PC-3 (cell line): ENCODE measurements around the gene DYNC1LI2. TPM values are rescaled to one million over a fixed set of nuclear protein-coding genes. Genes with fewer than 3 reads are reported as not detected.

Experiments
- ATAC-seq: fragments of 200-7000 bp; cut with Tn5 transposase; 2 replicates; pipeline ENCODE4 v1.9.1; 2020; ENCODE audit warnings: mild to moderate bottlenecking, moderate library complexity
- BruUV-seq: library from RNA; stranded (reverse); fragments of 400-500 nt; replicated peaks from 2 replicates; lab custom pipeline; 2021; lab: Mats Ljungman, UMichigan
- CTCF ChIA-PET: fragments of 300-600 bp; sonication (Branson Sonifier 250); formaldehyde crosslinking; loops from one replicate; lab custom pipeline; 2022; ENCODE audit warnings: antibody characterized with exemption; lab: Charles Lee
- POLR2A ChIA-PET: fragments of 300-600 bp; sonication (Branson Sonifier 250); formaldehyde crosslinking; loops from one replicate; lab custom pipeline; 2022; ENCODE audit warnings: antibody characterized with exemption; ENCODE audit not compliant: unreplicated experiment; lab: Charles Lee
- DNase-seq: peaks from one replicate; pipeline ENCODE4 v3.0.0-alpha.2; 2015
- H2AFZ ChIP-seq: fragments of 300-600 bp; sonication (generic); 2 replicates; pipeline ENCODE4 v1.6.0; 2016; ENCODE audit warnings: antibody characterized with exemption, low read length
- H3F3A ChIP-seq: fragments of 300-600 bp; sonication (generic); one replicate; pipeline ENCODE4 v1.6.0; 2017; ENCODE audit warnings: antibody characterized with exemption, low read length, control low read depth, mild to moderate bottlenecking; ENCODE audit not compliant: unreplicated experiment
- H3K27ac ChIP-seq: fragments of 300-600 bp; sonication (generic); 2 replicates; pipeline ENCODE4 v1.5.1; 2016; ENCODE audit warnings: mild to moderate bottlenecking, low read length
- H3K27me3 ChIP-seq: fragments of 300-600 bp; sonication (generic); 2 replicates; pipeline ENCODE4 v1.6.1; 2016; ENCODE audit warnings: low read length, mixed read lengths
- H3K36me3 ChIP-seq: fragments of 300-600 bp; sonication (generic); 2 replicates; pipeline ENCODE4 v1.6.1; 2016; ENCODE audit warnings: low read depth, mixed run types, low read length, mixed read lengths
- H3K4me1 ChIP-seq: fragments of 300-600 bp; sonication (generic); 2 replicates; pipeline ENCODE4 v1.5.1; 2016; ENCODE audit warnings: low read length; ENCODE audit not compliant: insufficient read depth
- H3K4me2 ChIP-seq: fragments of 300-600 bp; sonication (generic); 2 replicates; pipeline ENCODE4 v1.6.0; 2016; ENCODE audit warnings: low read length
- H3K4me3 ChIP-seq: fragments of 300-600 bp; sonication (generic); 2 replicates; pipeline ENCODE4 v1.5.1; 2016; ENCODE audit warnings: mild to moderate bottlenecking, low read length, mixed read lengths
- H3K79me2 ChIP-seq: fragments of 300-600 bp; sonication (generic); 2 replicates; pipeline ENCODE4 v1.6.1; 2017; ENCODE audit warnings: low read length, mixed read lengths
- H3K9ac ChIP-seq: fragments of 300-600 bp; sonication (generic); 2 replicates; pipeline ENCODE4 v1.6.0; 2016; ENCODE audit warnings: mild to moderate bottlenecking, low read length
- H3K9me2 ChIP-seq: fragments of 300-600 bp; sonication (generic); replicated peaks from 2 replicates; pipeline ENCODE4 v1.6.1; 2016; ENCODE audit warnings: mixed run types, low read length, mixed read lengths
- H3K9me3 ChIP-seq: fragments of 300-600 bp; sonication (generic); 2 replicates; pipeline ENCODE4 v1.6.1; 2016; ENCODE audit warnings: low read length, mixed read lengths
- H4K20me1 ChIP-seq: fragments of 300-600 bp; sonication (generic); 2 replicates; pipeline ENCODE4 v1.6.1; 2016; ENCODE audit warnings: low read length, mixed read lengths
- EZH2 ChIP-seq: fragments of 300-600 bp; sonication (generic); IDR thresholded peaks from one replicate; pipeline ENCODE4 v1.6.1; 2017; ENCODE audit warnings: antibody characterized with exemption, mild to moderate bottlenecking, low read length; ENCODE audit not compliant: unreplicated experiment
- EZH2phosphoT487 ChIP-seq: fragments of 300-600 bp; sonication (generic); IDR thresholded peaks from 2 replicates; pipeline ENCODE4 v1.6.1; 2018; ENCODE audit warnings: mild to moderate bottlenecking, antibody characterized with exemption, low read length, borderline replicate concordance
- intact Hi-C: fragments of 100-400 bp; cut with micrococcal nuclease; formaldehyde crosslinking; loops from 2 replicates; pipeline ENCODE4 v1.9.0; 2023
- total RNA-seq: library from RNA; depleted of rRNA; stranded (reverse); fragments of >200 nt; gene quantifications from 2 replicates; pipeline ENCODE4 v1.2.3, GENCODE V29; 2014
- TF ChIP-seq, protein P1 (sequence below): fragments of 300-600 bp; sonication (generic); conservative IDR thresholded peaks from 2 replicates; pipeline ENCODE4 v1.5.1; 2017; ENCODE audit warnings: antibody characterized with exemption, low read depth, mild to moderate bottlenecking, low read length

The DYNC1LI2 gene
- total RNA-seq, 1 experiment from 2014 or later: 63.9 TPM

DNA sequence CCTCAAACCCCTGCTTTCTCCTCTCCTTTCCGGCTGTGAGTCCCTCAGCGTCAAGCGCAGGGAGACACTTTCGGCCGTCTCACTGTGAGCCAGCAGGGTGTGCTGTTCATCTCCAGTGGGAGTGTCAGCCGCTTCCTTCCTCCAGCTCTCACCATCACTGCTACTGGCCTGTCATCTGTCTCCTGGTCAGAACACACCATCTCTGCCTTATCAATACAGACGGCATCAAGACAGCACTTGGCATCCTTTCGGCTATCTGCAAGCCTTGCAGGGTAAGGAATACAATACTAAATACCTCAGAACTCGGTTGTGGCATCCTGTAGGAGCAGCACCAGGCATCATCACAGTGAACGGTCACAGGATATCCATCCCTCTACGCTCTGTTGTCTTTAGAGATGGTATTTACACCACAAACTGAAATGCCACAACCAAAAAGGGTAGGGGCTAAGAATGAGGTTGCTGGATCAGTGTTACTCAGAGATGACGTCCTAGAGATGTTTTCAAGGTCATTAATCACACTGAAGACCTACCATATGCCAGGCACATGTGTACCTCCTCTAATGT is 34.2 kb downstream of the DYNC1LI2 start:
- intact Hi-C loops: no loop called here
- no peaks in the 10 kb centered on the region; the same call in 1 of the 2 replicates for H4K20me1 ChIP-seq
- H3K4me3 ChIP-seq: no peak overlapping the region
- ATAC-seq: peak; percentile 83
- H3K9me3 ChIP-seq: no peaks in the 10 kb centered on the region
- no peaks in the 10 kb centered on the region for H3F3A ChIP-seq
- TF ChIP-seq EZH2 (no peak), EZH2phosphoT487 (no peak)
- TF ChIP-seq, protein P1, sequence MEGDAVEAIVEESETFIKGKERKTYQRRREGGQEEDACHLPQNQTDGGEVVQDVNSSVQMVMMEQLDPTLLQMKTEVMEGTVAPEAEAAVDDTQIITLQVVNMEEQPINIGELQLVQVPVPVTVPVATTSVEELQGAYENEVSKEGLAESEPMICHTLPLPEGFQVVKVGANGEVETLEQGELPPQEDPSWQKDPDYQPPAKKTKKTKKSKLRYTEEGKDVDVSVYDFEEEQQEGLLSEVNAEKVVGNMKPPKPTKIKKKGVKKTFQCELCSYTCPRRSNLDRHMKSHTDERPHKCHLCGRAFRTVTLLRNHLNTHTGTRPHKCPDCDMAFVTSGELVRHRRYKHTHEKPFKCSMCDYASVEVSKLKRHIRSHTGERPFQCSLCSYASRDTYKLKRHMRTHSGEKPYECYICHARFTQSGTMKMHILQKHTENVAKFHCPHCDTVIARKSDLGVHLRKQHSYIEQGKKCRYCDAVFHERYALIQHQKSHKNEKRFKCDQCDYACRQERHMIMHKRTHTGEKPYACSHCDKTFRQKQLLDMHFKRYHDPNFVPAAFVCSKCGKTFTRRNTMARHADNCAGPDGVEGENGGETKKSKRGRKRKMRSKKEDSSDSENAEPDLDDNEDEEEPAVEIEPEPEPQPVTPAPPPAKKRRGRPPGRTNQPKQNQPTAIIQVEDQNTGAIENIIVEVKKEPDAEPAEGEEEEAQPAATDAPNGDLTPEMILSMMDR: peak; percentile 63
- CTCF ChIA-PET: no interaction called here
- H3K27me3 ChIP-seq: no peaks in the 10 kb centered on the region
- no peak overlapping the region for H2AFZ ChIP-seq
- no peak overlapping the region for H3K4me2 ChIP-seq
- DNase-seq: peak; percentile 47
- POLR2A ChIA-PET: no interaction called here
- H3K4me1 ChIP-seq: peaks cover 8% of the 10 kb centered on the region; the same call in 1 of the 2 replicates
- H3K9me2 ChIP-seq: no peaks in the 10 kb centered on the region
- no TSS peak for BruUV-seq
- no peaks in the 10 kb centered on the region for H3K79me2 ChIP-seq
- no peak overlapping the region for H3K9ac ChIP-seq
- H3K27ac ChIP-seq: no peak overlapping the region
- peaks cover 4% of the 10 kb centered on the region; the same call in 1 of the 2 replicates for H3K36me3 ChIP-seq

DNA sequence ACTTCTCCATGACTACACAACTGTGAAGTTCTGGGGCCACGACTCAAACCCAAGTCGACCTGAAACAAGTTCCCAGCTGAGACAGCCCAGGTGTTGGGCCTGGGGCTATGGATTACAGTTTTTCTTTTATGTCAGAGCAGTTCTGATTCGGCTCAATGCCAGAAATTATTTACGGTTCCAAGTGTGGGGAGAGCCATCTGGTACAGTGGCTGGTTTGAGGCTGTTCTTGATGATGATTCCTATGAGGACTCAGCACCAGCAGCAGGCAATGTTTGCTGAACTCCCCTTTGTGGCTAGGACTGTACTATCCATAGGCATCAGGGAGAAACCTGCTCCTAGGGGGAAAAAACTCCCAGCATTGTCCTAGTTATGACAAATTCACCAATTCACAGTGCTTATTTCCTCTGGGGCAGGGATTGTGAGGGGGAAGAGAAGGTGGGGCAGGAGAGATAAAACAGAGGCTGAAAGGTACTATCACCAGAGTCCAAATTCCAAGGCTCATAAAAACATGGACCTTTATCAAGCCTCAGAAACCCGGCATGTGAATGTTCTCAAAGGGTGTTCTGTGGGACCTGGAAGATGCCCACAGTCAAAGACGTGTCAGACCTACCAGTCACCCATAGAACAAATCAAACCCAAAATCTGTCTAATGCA is 36.6 kb downstream of the DYNC1LI2 start:
- Histone ChIP-seq H3K27ac (no peak overlapping the region), H3K4me1 (no peaks in the 10 kb centered on the region), H3K4me3 (no peak overlapping the region), H3F3A (no peaks in the 10 kb centered on the region), H3K9ac (no peak overlapping the region), H4K20me1 (no peaks in the 10 kb centered on the region; the same call in 1 of the 2 replicates), H3K27me3 (no peaks in the 10 kb centered on the region), H3K9me3 (no peaks in the 10 kb centered on the region), H3K9me2 (no peaks in the 10 kb centered on the region), H3K36me3 (no peaks in the 10 kb centered on the region), H3K79me2 (no peaks in the 10 kb centered on the region), H2AFZ (no peak overlapping the region), H3K4me2 (no peak overlapping the region)
- no peak for DNase-seq
- intact Hi-C loops: no loop called here
- no TSS peak for BruUV-seq
- no peak for ATAC-seq
- POLR2A ChIA-PET: no interaction called here
- CTCF ChIA-PET: interaction anchor here (0.6 kb wide), 1 partner anchor 162 kb away, joined by 3 read pairs; the partner anchor contains the start of gene CKLF
- no peak for TF ChIP-seq EZH2phosphoT487
- TF ChIP-seq, protein P1: no peak
- TF ChIP-seq EZH2: no peak

DNA sequence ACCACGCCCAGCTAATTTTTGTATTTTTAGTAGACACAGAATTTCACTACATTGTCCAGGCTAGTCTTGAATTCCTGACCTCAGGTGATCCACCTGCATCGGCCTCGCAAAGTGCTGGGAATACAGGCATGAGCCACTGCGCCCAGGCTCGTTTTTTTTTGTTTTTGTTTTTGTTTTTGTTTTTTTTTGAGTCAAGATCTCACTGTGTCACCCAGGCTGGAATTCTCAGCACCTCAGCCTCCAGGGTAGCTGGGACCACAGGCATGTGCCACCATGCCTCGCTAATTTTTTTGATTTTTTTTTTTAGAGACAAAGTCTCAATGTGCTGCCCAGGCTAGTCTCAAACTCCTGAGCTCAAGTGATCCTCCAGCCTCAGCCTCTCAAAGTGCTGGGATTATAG is 37.3 kb downstream of the DYNC1LI2 start:
- ChIA-PET POLR2A (no interaction called here), CTCF (interaction anchor here (0.6 kb wide), 1 partner anchor 161 kb away, joined by 3 read pairs; the partner anchor contains the start of gene CKLF)
- TF ChIP-seq EZH2 (no peak), EZH2phosphoT487 (no peak)
- TF ChIP-seq, protein P1: no peak
- H3K27ac ChIP-seq: no peak overlapping the region
- no peak for ATAC-seq
- H3K36me3 ChIP-seq: no peaks in the 10 kb centered on the region
- H4K20me1 ChIP-seq: no peaks in the 10 kb centered on the region; the same call in 1 of the 2 replicates
- H2AFZ ChIP-seq: no peak overlapping the region
- no peaks in the 10 kb centered on the region for H3K79me2 ChIP-seq
- H3K9ac ChIP-seq: no peak overlapping the region
- H3K4me2 ChIP-seq: no peak overlapping the region
- intact Hi-C loops: no loop called here
- H3K4me1 ChIP-seq: no peaks in the 10 kb centered on the region
- DNase-seq: no peak
- H3K27me3 ChIP-seq: no peaks in the 10 kb centered on the region
- H3F3A ChIP-seq: no peaks in the 10 kb centered on the region
- H3K4me3 ChIP-seq: no peak overlapping the region
- H3K9me3 ChIP-seq: no peaks in the 10 kb centered on the region
- BruUV-seq: no TSS peak
- no peaks in the 10 kb centered on the region for H3K9me2 ChIP-seq
